ENCODE measurements around the gene VWF. TPM values are rescaled to one million over a fixed set of nuclear protein-coding genes. Genes with fewer than 3 reads are reported as not detected.

VWF gene
- total and polyA plus RNA-seq, 2 donors (not counting 1 experiment from before 2014, with no cell fraction given), result not detected

- Mint-ChIP-seq H3K4me3 (peak overlapping the region; percentile 4), H3K9me3 (ENCODE audit: insufficient read depth) (no peaks in the 10 kb centered on the region), H3K27ac (no peak overlapping the region), H3K27me3 (peaks cover 18% of the 10 kb centered on the region), H3K4me1 (peaks cover 2% of the 10 kb centered on the region)
- intact Hi-C loops (cut with micrococcal nuclease), result loop anchor here (1.0 kb wide), 2 partner anchors 52 to 74 kb away; no protein-coding TSS in a partner anchor
- DNase-seq, result peak; percentile 70
- ChIA-PET POLR2A (no interaction called here), CTCF (interaction anchor here (0.7 to 5.1 kb wide), 8 partner anchors 12 to 1017 kb away, joined by 3 to 96 read pairs (median 3); no protein-coding TSS in a partner anchor)
- Histone ChIP-seq H3K27me3 (replicated peaks in 1 of 4; ENCODE audit: control extremely low read depth in 1 of 4, control insufficient read depth in 3 of 4, insufficient read depth in 4 of 4, low read length in 3 of 4) (peaks cover 0 to 5% (median 0%) of the 10 kb centered on the region in 4 experiments), H2AFZ (ENCODE audit: insufficient read depth, low read depth, low read length, poor library complexity, severe bottlenecking) (peak overlapping the region; percentile 71), H3K4me3 (ENCODE audit: control extremely low read depth in 1 of 5, extremely low read depth in 1 of 5, insufficient read depth in 1 of 5, low read depth in 2 of 5, low read length in 4 of 5) (peak overlapping the region in 1 of 5 experiments; percentile 21), H3K27ac (ENCODE audit: low read length in 2 of 2) (no peak overlapping the region), H4K20me1 (ENCODE audit: control insufficient read depth, insufficient read depth, low read length, poor library complexity, severe bottlenecking) (no peaks in the 10 kb centered on the region), H3K9me3 (ENCODE audit: control extremely low read depth in 1 of 3, control insufficient read depth in 2 of 3, insufficient read depth in 1 of 3, low read length in 2 of 3) (no peaks in the 10 kb centered on the region), H3K36me3 (replicated peaks in 1 of 2; ENCODE audit: control extremely low read depth in 1 of 2, control insufficient read depth in 1 of 2, extremely low read depth in 1 of 2, insufficient read depth in 2 of 2, low read length in 1 of 2) (no peaks in the 10 kb centered on the region), H3K4me2 (replicated peaks; ENCODE audit: low read depth, low read length, poor library complexity, severe bottlenecking) (peak overlapping the region; percentile 58), H3K9ac (ENCODE audit: low read length) (no peak overlapping the region), H3K4me1 (ENCODE audit: control insufficient read depth in 2 of 2, insufficient read depth in 2 of 2, low read length in 2 of 2) (peaks cover 0 to 3% of the 10 kb centered on the region in 2 donors), H3K79me2 (ENCODE audit: control insufficient read depth, insufficient read depth, low read length) (no peaks in the 10 kb centered on the region)
- 8% methylated on average over 4 of the region's 12 CpGs for WGBS (ENCODE audit: insufficient coverage)
- peak; percentile 83 for ATAC-seq (ENCODE audit: low read depth)
- no peak for TF ChIP-seq EZH2 (IDR thresholded peaks at IDR 0.05; ENCODE audit: borderline replicate concordance, insufficient read depth, low read depth, low read length, poor library complexity, severe bottlenecking)
- TF ChIP-seq CTCF (IDR thresholded peaks at IDR 0.05), result peak; percentile 93
Measured at GRCh38 chr12:6039894-6040601, 84.4 kb downstream of the VWF start.

GRCh38 chr12:6038160-6038559 is 86.3 kb downstream of the VWF start:
- Histone ChIP-seq H2AFZ (ENCODE audit: insufficient read depth, low read depth, low read length, poor library complexity, severe bottlenecking) (no peak overlapping the region), H3K9me3 (ENCODE audit: control extremely low read depth in 1 of 3, control insufficient read depth in 2 of 3, insufficient read depth in 1 of 3, low read length in 2 of 3) (no peaks in the 10 kb centered on the region), H3K4me2 (replicated peaks; ENCODE audit: low read depth, low read length, poor library complexity, severe bottlenecking) (no peak overlapping the region), H3K4me3 (ENCODE audit: control extremely low read depth in 1 of 5, extremely low read depth in 1 of 5, insufficient read depth in 1 of 5, low read depth in 2 of 5, low read length in 4 of 5) (no peak overlapping the region), H4K20me1 (ENCODE audit: control insufficient read depth, insufficient read depth, low read length, poor library complexity, severe bottlenecking) (no peaks in the 10 kb centered on the region), H3K36me3 (replicated peaks in 1 of 2; ENCODE audit: control extremely low read depth in 1 of 2, control insufficient read depth in 1 of 2, extremely low read depth in 1 of 2, insufficient read depth in 2 of 2, low read length in 1 of 2) (no peaks in the 10 kb centered on the region), H3K4me1 (ENCODE audit: control insufficient read depth in 2 of 2, insufficient read depth in 2 of 2, low read length in 2 of 2) (peaks cover 0 to 3% of the 10 kb centered on the region in 2 donors), H3K9ac (ENCODE audit: low read length) (no peak overlapping the region), H3K27me3 (replicated peaks in 1 of 4; ENCODE audit: control extremely low read depth in 1 of 4, control insufficient read depth in 3 of 4, insufficient read depth in 4 of 4, low read length in 3 of 4) (no peaks in the 10 kb centered on the region), H3K79me2 (ENCODE audit: control insufficient read depth, insufficient read depth, low read length) (no peaks in the 10 kb centered on the region), H3K27ac (ENCODE audit: low read length in 2 of 2) (no peak overlapping the region)
- Mint-ChIP-seq H3K4me3 (no peak overlapping the region), H3K27me3 (peaks cover 5% of the 10 kb centered on the region), H3K27ac (no peak overlapping the region), H3K9me3 (ENCODE audit: insufficient read depth) (no peaks in the 10 kb centered on the region), H3K4me1 (peaks cover 2% of the 10 kb centered on the region)
- CTCF ChIA-PET, result interaction anchor here (0.6 to 5.1 kb wide), 11 partner anchors 10 to 1181 kb away, joined by 3 to 96 read pairs (median 4); no protein-coding TSS in a partner anchor
- WGBS (ENCODE audit: insufficient coverage), result 33% methylated on average over 8 of the region's 8 CpGs
- ATAC-seq (ENCODE audit: low read depth) (peak; percentile 51), DNase-seq (peak; percentile 50)
- peak; percentile 55 for TF ChIP-seq CTCF (IDR thresholded peaks at IDR 0.05)
- no peak for TF ChIP-seq EZH2 (IDR thresholded peaks at IDR 0.05; ENCODE audit: borderline replicate concordance, insufficient read depth, low read depth, low read length, poor library complexity, severe bottlenecking)
- intact Hi-C loops (cut with micrococcal nuclease), result no loop called here
- POLR2A ChIA-PET, result no interaction called here
